Gastroesophageal sphincter (tissue), 3 donors: Measurements from ENCODE around the gene ISCU.

Source experiments
- CTCF ChIP-seq, 4 experiments: fragments of 200-600 bp in 2 of 4; fragments of 450-650 bp in 2 of 4; sonication (generic) in 1 of 4; IDR thresholded peaks; one replicate each; pipeline ENCODE4 v1.5.1; 2017 to 2019; ENCODE audit warnings: antibody characterized with exemption in 4 of 4, mild to moderate bottlenecking in 2 of 4, moderate library complexity in 2 of 4
- EP300 ChIP-seq: sonication (generic); formaldehyde crosslinking; IDR thresholded peaks from one replicate; pipeline ENCODE4 v1.6.1; 2017; ENCODE audit warnings: antibody characterized with exemption, mild to moderate bottlenecking
- POLR2A ChIP-seq, 2 donors: fragments of 450-650 bp; IDR thresholded peaks; one replicate each; pipeline ENCODE4 v1.6.1; 2017; ENCODE audit warnings: antibody characterized with exemption in 2 of 2, mild to moderate bottlenecking in 2 of 2, moderate library complexity in 1 of 2
- POLR2AphosphoS5 ChIP-seq: sonication (generic); formaldehyde crosslinking; IDR thresholded peaks from one replicate; pipeline ENCODE4 v1.6.1; 2017; ENCODE audit warnings: antibody characterized with exemption

GRCh38 chr12:108548954-108549521, 13.4 kb upstream of the ISCU start:
- TF ChIP-seq CTCF (IDR thresholded peaks at IDR 0.05): no peak
- no peak for TF ChIP-seq POLR2AphosphoS5
- no peak for TF ChIP-seq POLR2A (IDR thresholded peaks at IDR 0.05)
- TF ChIP-seq EP300: no peak
